Kidney epithelial cell (primary cell): Measurements from ENCODE around the gene CD1E. TPM values are rescaled to one million over a fixed set of nuclear protein-coding genes. Genes with fewer than 3 reads are reported as not detected.

Experiments used
- DNase-seq: peaks from one replicate; pipeline ENCODE4 v3.0.0-alpha.2; 2010; ENCODE audit warnings: low read depth
- H3K27me3 ChIP-seq: 2 replicates; pipeline ENCODE4 v1.6.0; 2011; ENCODE audit warnings: low read length; ENCODE audit not compliant: control insufficient read depth, insufficient read depth
- H3K36me3 ChIP-seq: 2 replicates; pipeline ENCODE4 v1.5.1; 2011; ENCODE audit warnings: low read length; ENCODE audit not compliant: control insufficient read depth, insufficient read depth
- H3K4me3 ChIP-seq: 2 replicates; pipeline ENCODE4 v1.5.1; 2011; ENCODE audit warnings: low read depth, mild to moderate bottlenecking, control low read depth, low read length
- CTCF ChIP-seq: IDR thresholded peaks from 2 replicates; pipeline ENCODE4 v1.5.1; 2011; ENCODE audit warnings: mild to moderate bottlenecking, moderate library complexity, low read length, control low read depth, inconsistent platforms; ENCODE audit not compliant: insufficient read depth, poor library complexity, severe bottlenecking
- total RNA-seq: library from RNA; depleted of rRNA; stranded (reverse); fragments of >200 nt; gene quantifications from 2 replicates; pipeline ENCODE4 v1.2.3, GENCODE V29; 2015

The CD1E gene
- not detected in 2 replicates for total RNA-seq

- no peak for TF ChIP-seq CTCF
- Histone ChIP-seq H3K4me3 (no peak within 1 kb of the TSS), H3K36me3 (no peaks in the 10 kb centered on the region), H3K27me3 (no peaks in the 10 kb centered on the region)
- DNase-seq: no peak
Observed at GRCh38 chr1:158353303-158354075, at the start of gene CD1E. Gene CD1E, plus strand, starts transcription at chr1:158353894. Its CDS starts 95 bp downstream, at chr1:158353989.

- no peak overlapping the region for H3K4me3 ChIP-seq
- H3K36me3 ChIP-seq: no peaks in the 10 kb centered on the region
- TF ChIP-seq CTCF: no peak
- H3K27me3 ChIP-seq: no peaks in the 10 kb centered on the region
- no peak for DNase-seq
Observed at GRCh38 chr1:158310623-158311022, 43.1 kb upstream of the CD1E start.

GRCh38 chr1:158311066-158311465 is 42.6 kb upstream of the CD1E start:
- Histone ChIP-seq H3K27me3 (no peaks in the 10 kb centered on the region), H3K4me3 (no peak overlapping the region), H3K36me3 (no peaks in the 10 kb centered on the region)
- DNase-seq: no peak
- TF ChIP-seq CTCF: no peak

- no peak for TF ChIP-seq CTCF
- no peaks in the 10 kb centered on the region for H3K27me3 ChIP-seq
- H3K4me3 ChIP-seq: no peak overlapping the region
- no peak for DNase-seq
- H3K36me3 ChIP-seq: no peaks in the 10 kb centered on the region
Observed at GRCh38 chr1:158323866-158324265, 29.8 kb upstream of the CD1E start.

- TF ChIP-seq CTCF: no peak
- H3K4me3 ChIP-seq: no peak overlapping the region
- DNase-seq: no peak
- H3K27me3 ChIP-seq: no peaks in the 10 kb centered on the region
- no peaks in the 10 kb centered on the region for H3K36me3 ChIP-seq
Observed at GRCh38 chr1:158324395-158324794, 29.3 kb upstream of the CD1E start.

GRCh38 chr1:158327481-158327880 is 26.2 kb upstream of the CD1E start:
- no peak for TF ChIP-seq CTCF
- Histone ChIP-seq H3K4me3 (no peak overlapping the region), H3K27me3 (no peaks in the 10 kb centered on the region), H3K36me3 (no peaks in the 10 kb centered on the region)
- no peak for DNase-seq
